NT2/D1 (cell line): ENCODE results near the gene ABCG8.

Experiments used
- SUZ12 ChIP-seq: IDR thresholded peaks from 2 replicates; pipeline ENCODE4 v1.6.1; 2011; ENCODE audit not compliant: insufficient read length, insufficient read depth; ENCODE audit errors: extremely low read depth
- ZNF274 ChIP-seq: IDR thresholded peaks from 2 replicates; pipeline ENCODE4 v1.6.1; 2011; ENCODE audit warnings: mild to moderate bottlenecking, low read depth, low read length

- no peak for TF ChIP-seq ZNF274
- no peak for TF ChIP-seq SUZ12
Measured at GRCh38 chr2:43810452-43810851, 28.3 kb upstream of the ABCG8 start.
